HepG2 (cell line): ENCODE results near the gene GNG7. TPM values are rescaled to one million over a fixed set of nuclear protein-coding genes. Genes with fewer than 3 reads are reported as not detected.

Experiments used
- AHR ChIP-seq: IDR thresholded peaks from 2 replicates; pipeline ENCODE4 v1.6.1; 2018; ENCODE audit warnings: missing genetic modification reagents, missing compliant biosample characterization
- KAT2B ChIP-seq: fragments of 150-350 bp; IDR thresholded peaks from 2 replicates; pipeline ENCODE4 v1.6.1; 2014; ENCODE audit warnings: low read depth, low read length, borderline replicate concordance
- MIER3 ChIP-seq: IDR thresholded peaks from 2 replicates; pipeline ENCODE4 v1.6.1; 2016; ENCODE audit warnings: missing compliant biosample characterization, borderline replicate concordance
- ZNF263 ChIP-seq: sonication (generic); formaldehyde crosslinking; IDR thresholded peaks from 2 replicates; pipeline ENCODE4 v1.4.0; 2020; ENCODE audit warnings: missing genetic modification reagents
- ZNF713 ChIP-seq: sonication (generic); formaldehyde crosslinking; IDR thresholded peaks from 2 replicates; pipeline ENCODE4 v1.4.0; 2020; ENCODE audit warnings: mild to moderate bottlenecking, missing genetic modification reagents
- ZNF780A ChIP-seq: sonication (generic); formaldehyde crosslinking; IDR thresholded peaks from 2 replicates; pipeline ENCODE4 v1.8.0; 2022; ENCODE audit warnings: mild to moderate bottlenecking, missing genetic modification reagents, moderate library complexity
- polyA plus RNA-seq, 8 experiments: library from polyadenylated mRNA; depleted of rRNA in 3 of 8; stranded (reverse) in 7 of 8; unstranded in 1 of 8; fragments of >200 nt; fragmentation: Illumina TruSeq in 4 of 8; extraction: Trizol in 4 of 8; gene quantifications; 2 replicates each; pipeline versions ENCODE4 v1.2.1 to v1.2.3, GENCODE V29; 2011 to 2016; ENCODE audit warnings: low read depth in 4 of 8, missing spikeins in 1 of 8, mixed read lengths in 1 of 8; ENCODE audit not compliant: insufficient read depth in 1 of 8
- total RNA-seq, 5 experiments: library from RNA; depleted of rRNA; stranded (reverse); fragments of >200 nt; fragmentation: Illumina TruSeq; extraction: Trizol; gene quantifications; 2 replicates each; pipeline ENCODE4 v1.2.3, GENCODE V29; 2016; ENCODE audit warnings: low read depth in 1 of 5
- TF ChIP-seq, protein P1 (sequence below): sonication (generic); formaldehyde crosslinking; IDR thresholded peaks from 2 replicates; pipeline ENCODE4 v1.4.0; 2020; ENCODE audit warnings: mild to moderate bottlenecking, missing genetic modification reagents
- TF ChIP-seq, protein P2 (sequence below): sonication (generic); formaldehyde crosslinking; IDR thresholded peaks from 2 replicates; pipeline ENCODE4 v1.5.1; 2020; ENCODE audit warnings: missing genetic modification reagents, mild to moderate bottlenecking, borderline replicate concordance
- TF ChIP-seq, protein P3 (sequence below): sonication (generic); formaldehyde crosslinking; IDR thresholded peaks from 2 replicates; pipeline ENCODE4 v1.9.0; 2022; ENCODE audit warnings: missing genetic modification reagents, mild to moderate bottlenecking, borderline replicate concordance

GNG7 gene
- total and polyA plus RNA-seq, 2 of the 13 experiments (the other 11 are each of a cell fraction or from before 2014, with no cell fraction given): 1.4 to 3.3 TPM

DNA sequence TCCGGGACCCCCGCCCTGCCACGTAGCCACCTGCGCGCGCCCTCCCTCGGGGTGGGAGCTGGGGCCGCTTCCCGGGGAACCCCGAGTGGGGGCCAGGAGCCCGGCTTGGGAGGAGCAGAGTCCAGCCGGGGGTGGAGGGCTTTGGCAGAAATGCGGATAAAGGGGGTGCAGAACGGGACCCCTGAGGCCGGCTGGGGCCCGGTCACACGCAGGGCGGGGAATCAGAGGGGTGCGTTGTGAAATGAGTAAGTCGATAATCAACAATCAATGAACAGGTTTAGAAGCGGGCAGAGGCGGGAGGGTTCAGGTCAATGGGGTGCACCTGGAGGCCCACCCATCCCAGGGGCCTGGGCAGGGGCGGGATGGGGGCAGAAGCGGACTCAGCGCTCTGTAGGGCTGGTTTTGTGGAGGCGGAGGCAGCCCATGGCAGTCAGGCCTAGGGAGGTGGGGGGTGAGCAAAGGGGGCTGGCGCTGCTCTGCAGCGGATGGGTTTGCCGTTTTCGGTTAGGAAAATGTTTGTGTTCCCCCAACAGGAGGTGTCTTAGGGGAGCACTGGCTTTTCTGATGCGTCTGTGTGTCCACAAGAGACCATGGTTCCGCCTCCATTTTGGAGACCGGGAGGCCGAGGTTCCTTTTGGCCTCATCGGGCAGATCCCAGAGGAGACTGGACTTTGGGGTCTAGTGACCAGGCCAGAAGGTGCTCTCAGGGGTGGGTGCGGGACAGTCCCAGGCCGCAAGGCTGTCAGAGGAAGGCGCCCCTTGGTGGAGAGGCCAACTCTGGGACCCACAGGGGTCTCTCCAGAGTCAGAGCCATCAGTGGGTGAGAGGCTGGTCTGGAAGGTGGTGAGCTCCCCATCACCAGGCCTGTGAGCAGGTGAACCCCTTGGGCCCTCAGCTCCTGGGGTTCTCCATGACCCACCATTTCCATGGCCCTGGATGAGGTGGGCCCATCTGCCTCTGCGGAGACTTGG lies 19.4 kb upstream of the GNG7 start (continued):
- TF ChIP-seq MIER3 (no peak), KAT2B (peak; percentile 59; the same call in 1 of the 2 replicates), ZNF263 (CRISPR knock-in tag) (0 out of 2 replicates have a peak, but pooled peaks have one; percentile 20), AHR (no peak), ZNF713 (no peak), ZNF780A (CRISPR knock-in tag) (no peak)
- TF ChIP-seq, protein P1, sequence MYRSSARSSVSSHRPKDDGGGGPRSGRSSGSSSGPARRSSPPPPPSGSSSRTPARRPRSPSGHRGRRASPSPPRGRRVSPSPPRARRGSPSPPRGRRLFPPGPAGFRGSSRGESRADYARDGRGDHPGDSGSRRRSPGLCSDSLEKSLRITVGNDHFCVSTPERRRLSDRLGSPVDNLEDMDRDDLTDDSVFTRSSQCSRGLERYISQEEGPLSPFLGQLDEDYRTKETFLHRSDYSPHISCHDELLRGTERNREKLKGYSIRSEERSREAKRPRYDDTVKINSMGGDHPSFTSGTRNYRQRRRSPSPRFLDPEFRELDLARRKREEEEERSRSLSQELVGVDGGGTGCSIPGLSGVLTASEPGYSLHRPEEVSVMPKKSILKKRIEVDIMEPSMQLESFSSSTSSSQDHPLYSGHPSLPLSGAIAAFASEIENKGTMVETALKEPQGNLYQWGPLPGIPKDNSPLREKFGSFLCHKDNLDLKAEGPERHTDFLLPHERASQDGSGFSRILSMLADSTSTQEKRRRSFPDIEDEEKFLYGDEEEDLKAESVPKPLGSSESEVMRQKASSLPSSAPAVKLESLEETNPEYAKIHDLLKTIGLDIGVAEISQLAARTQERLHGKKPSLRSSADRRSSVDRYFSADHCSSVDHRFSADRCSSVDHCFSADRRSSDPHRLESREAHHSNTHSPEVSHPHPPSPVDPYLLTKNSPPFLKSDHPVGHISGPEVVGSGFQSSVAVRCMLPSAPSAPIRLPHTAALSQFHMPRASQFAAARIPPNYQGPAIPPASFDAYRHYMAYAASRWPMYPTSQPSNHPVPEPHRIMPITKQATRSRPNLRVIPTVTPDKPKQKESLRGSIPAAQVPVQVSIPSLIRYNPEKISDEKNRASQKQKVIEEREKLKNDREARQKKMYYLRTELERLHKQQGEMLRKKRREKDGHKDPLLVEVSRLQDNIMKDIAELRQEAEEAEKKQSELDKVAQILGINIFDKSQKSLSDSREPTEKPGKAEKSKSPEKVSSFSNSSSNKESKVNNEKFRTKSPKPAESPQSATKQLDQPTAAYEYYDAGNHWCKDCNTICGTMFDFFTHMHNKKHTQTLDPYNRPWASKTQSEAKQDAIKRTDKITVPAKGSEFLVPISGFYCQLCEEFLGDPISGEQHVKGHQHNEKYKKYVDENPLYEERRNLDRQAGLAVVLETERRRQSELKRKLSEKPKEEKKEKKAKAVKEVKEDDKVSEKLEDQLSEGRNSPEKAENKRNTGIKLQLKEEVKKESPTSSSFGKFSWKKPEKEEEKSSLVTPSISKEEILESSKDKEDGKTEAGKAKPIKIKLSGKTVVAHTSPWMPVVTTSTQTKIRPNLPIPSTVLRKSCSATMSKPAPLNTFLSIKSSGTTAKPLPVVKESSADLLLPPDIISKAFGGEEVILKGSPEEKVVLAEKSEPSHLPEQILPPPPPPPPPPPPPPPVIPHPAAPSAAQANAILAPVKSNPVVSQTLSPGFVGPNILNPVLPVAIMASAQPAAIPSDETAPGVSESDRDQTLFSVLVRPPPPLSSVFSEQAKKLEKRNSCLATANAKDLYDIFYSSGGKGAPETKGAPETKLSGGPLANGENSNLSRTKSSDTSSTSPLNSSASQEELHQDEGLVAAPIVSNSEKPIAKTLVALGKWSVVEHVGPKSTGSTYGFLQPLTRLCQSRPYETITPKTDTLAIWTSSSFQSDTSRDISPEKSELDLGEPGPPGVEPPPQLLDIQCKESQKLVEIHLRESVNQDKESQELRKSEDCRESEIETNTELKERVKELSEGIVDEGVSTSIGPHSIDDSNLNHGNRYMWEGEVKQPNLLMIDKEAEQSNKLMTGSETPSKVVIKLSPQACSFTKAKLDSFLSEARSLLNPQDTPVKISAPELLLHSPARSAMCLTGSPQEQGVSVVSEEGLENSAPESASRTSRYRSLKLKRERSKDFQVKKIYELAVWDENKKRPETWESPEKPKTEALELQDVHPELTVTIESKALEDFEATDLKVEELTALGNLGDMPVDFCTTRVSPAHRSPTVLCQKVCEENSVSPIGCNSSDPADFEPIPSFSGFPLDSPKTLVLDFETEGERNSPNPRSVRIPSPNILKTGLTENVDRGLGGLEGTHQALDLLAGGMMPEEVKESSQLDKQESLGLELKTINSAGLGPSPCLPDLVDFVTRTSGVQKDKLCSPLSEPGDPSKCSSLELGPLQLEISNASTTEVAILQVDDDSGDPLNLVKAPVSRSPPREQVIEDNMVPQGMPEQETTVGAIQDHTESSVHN (CRISPR knock-in tag): no peak
- TF ChIP-seq, protein P2, sequence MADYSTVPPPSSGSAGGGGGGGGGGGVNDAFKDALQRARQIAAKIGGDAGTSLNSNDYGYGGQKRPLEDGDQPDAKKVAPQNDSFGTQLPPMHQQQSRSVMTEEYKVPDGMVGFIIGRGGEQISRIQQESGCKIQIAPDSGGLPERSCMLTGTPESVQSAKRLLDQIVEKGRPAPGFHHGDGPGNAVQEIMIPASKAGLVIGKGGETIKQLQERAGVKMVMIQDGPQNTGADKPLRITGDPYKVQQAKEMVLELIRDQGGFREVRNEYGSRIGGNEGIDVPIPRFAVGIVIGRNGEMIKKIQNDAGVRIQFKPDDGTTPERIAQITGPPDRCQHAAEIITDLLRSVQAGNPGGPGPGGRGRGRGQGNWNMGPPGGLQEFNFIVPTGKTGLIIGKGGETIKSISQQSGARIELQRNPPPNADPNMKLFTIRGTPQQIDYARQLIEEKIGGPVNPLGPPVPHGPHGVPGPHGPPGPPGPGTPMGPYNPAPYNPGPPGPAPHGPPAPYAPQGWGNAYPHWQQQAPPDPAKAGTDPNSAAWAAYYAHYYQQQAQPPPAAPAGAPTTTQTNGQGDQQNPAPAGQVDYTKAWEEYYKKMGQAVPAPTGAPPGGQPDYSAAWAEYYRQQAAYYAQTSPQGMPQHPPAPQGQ (CRISPR knock-in tag): no peak
- TF ChIP-seq, protein P3, sequence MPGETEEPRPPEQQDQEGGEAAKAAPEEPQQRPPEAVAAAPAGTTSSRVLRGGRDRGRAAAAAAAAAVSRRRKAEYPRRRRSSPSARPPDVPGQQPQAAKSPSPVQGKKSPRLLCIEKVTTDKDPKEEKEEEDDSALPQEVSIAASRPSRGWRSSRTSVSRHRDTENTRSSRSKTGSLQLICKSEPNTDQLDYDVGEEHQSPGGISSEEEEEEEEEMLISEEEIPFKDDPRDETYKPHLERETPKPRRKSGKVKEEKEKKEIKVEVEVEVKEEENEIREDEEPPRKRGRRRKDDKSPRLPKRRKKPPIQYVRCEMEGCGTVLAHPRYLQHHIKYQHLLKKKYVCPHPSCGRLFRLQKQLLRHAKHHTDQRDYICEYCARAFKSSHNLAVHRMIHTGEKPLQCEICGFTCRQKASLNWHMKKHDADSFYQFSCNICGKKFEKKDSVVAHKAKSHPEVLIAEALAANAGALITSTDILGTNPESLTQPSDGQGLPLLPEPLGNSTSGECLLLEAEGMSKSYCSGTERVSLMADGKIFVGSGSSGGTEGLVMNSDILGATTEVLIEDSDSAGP (CRISPR knock-in tag): peak; percentile 16; the same call in 1 of the 2 replicates
- TF ChIP-seq, all 625 proteins: peak for 4
